Activated CD4-positive, alpha-beta T cell treated with anti-CD3 and anti-CD28 coated beads, Interleukin-2, amount 10 ng/mL, durations not matched to agents 24 days and 14 days (primary cell): Measurements from ENCODE around the gene GORASP2. TPM values are rescaled to one million over a fixed set of nuclear protein-coding genes. Genes with fewer than 3 reads are reported as not detected.

Experiments used
- DNase-seq: peaks from one replicate; pipeline ENCODE4 v3.0.0; 2022
- H3K27ac Mint-ChIP-seq: one replicate; pipeline ENCODE4 v1.8.0; 2022; ENCODE audit warnings: mild to moderate bottlenecking, mixed read lengths
- H3K27me3 Mint-ChIP-seq: one replicate; pipeline ENCODE4 v1.8.0; 2022; ENCODE audit warnings: mixed read lengths
- H3K36me3 Mint-ChIP-seq: one replicate; pipeline ENCODE4 v1.8.0; 2022; ENCODE audit warnings: low read depth, mild to moderate bottlenecking, mixed read lengths
- H3K4me1 Mint-ChIP-seq: one replicate; pipeline ENCODE4 v1.8.0; 2021; ENCODE audit warnings: mixed read lengths
- H3K4me3 Mint-ChIP-seq: one replicate; pipeline ENCODE4 v1.8.0; 2022; ENCODE audit warnings: mild to moderate bottlenecking, moderate library complexity, mixed read lengths
- H3K9me3 Mint-ChIP-seq: one replicate; pipeline ENCODE4 v1.8.0; 2021; ENCODE audit warnings: mixed read lengths
- intact Hi-C: fragments of 100-400 bp; cut with micrococcal nuclease; formaldehyde crosslinking; loops from one replicate; pipeline ENCODE4 v1.15.1; 2023
- total RNA-seq: library from RNA; stranded (reverse); gene quantifications from 2 replicates; pipeline ENCODE4 v1.2.3, GENCODE V29; 2022

GORASP2 gene
- total RNA-seq, 1 donor from 2014 or later: 93.0 TPM

DNA sequence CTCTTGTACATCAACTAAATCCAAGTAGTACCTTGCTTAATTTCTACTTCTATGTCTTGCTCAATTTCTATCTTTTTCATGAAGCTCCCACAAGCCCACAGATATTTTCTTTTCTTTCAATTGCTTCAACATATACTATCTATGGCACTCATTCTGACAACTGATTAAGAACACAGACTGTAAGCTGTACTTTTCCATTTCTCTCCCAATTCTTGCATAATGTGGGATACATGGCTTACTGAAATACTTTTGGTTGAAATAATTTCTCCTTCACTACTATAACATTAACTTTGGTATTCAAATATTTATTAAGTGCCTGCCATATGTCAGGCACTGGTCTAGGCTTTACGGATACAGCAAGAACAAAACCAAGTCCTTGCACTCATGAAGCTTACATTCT, 84.8 kb downstream of the GORASP2 start:
- no peak overlapping the region for H3K27ac Mint-ChIP-seq
- intact Hi-C loops: no loop called here

DNA sequence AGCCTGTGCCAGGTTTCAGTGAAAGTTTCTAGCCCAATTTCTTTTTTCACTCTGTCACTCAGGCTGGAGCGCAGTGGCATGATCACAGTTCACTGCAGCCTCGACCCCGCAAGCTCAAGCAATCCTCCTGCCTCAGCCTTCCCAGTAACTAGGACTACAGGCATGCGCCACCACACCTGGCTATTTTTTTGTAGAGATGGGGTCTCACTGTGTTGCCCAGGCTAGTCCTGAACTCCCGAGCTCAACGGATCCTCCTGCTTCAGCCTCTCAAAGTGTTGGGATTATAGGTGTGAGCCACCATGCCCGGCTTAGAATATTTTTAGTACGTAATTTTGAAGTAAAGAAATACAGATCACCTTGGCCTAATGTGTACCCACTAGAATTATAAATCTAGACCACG, 87.1 kb downstream of the GORASP2 start:
- Mint-ChIP-seq H3K4me1 (peaks cover 11% of the 10 kb centered on the region), H3K27ac (no peak overlapping the region), H3K36me3 (peaks cover 36% of the 10 kb centered on the region), H3K4me3 (no peak overlapping the region), H3K27me3 (no peaks in the 10 kb centered on the region), H3K9me3 (no peaks in the 10 kb centered on the region)
- intact Hi-C loops: loop anchor here (5.0 kb wide), 2 partner anchors 121 to 301 kb away; no protein-coding TSS in a partner anchor
- DNase-seq: peak; percentile 48

More for the DNA sequence above, 84.8 kb downstream of the GORASP2 start:
- Mint-ChIP-seq H3K4me3 (no peak overlapping the region), H3K36me3 (peaks cover 40% of the 10 kb centered on the region), H3K4me1 (peaks cover 7% of the 10 kb centered on the region), H3K9me3 (no peaks in the 10 kb centered on the region), H3K27me3 (no peaks in the 10 kb centered on the region)
- no peak for DNase-seq

Other genes with a start within 250 kb of the GORASP2 start
- 0.09 TPM in 1 of 2 replicates, not detected in the other for gene SP5, start 213.9 kb upstream of the GORASP2 start, total RNA-seq
- not detected in 2 replicates for gene ERICH2, start 158.9 kb upstream of the GORASP2 start, total RNA-seq
- 10.8 and 13.3 TPM in 2 replicates for gene GAD1, start 112.4 kb upstream of the GORASP2 start, total RNA-seq
- 91.8 and 94.9 TPM in 2 replicates for gene TLK1, start 231.6 kb downstream of the GORASP2 start, total RNA-seq